Measurements from ENCODE around the gene SLC29A2. TPM values are rescaled to one million over a fixed set of nuclear protein-coding genes. Genes with fewer than 3 reads are reported as not detected.

Gene SLC29A2
- total and polyA plus RNA-seq, 7 donors, result 14.9 to 94.1 (median 56.8) TPM

- Histone ChIP-seq H3K4me1 (peaks cover 28% of the 10 kb centered on the region), H3K27me3 (ENCODE audit: insufficient read depth in 3 of 3, low read length in 2 of 3) (no peaks in the 10 kb centered on the region), H3K4me3 (no peak overlapping the region), H3K27ac (no peak overlapping the region), H3K9me3 (no peaks in the 10 kb centered on the region), H3K36me3 (ENCODE audit: insufficient read depth in 1 of 2, low read depth in 1 of 2) (peaks cover 0 to 21% of the 10 kb centered on the region in 2 donors)
- ATAC-seq, result no peak
- peak in 1 of 2 donors; percentile 46 for DNase-seq
- WGBS, 3 donors, result 89 to 95% (median 92%) methylated on average over 10 to 12 of the region's 12 CpGs
- TF ChIP-seq CTCF (IDR thresholded peaks at IDR 0.05), result no peak
- intact Hi-C loops (cut with DNase I), result no loop called here
Observed at GRCh38 chr11:66331542-66332370, 39.8 kb downstream of the SLC29A2 start.

GRCh38 chr11:66330931-66331330 is 40.6 kb downstream of the SLC29A2 start:
- intact Hi-C loops (cut with DNase I), result no loop called here
- no peaks in the 10 kb centered on the region for H3K9me3 ChIP-seq
- 58 to 61% (median 60%) methylated on average over 8 to 10 of the region's 10 CpGs for WGBS, 3 donors
- peaks cover 0 to 21% of the 10 kb centered on the region in 2 donors for H3K36me3 ChIP-seq (ENCODE audit: insufficient read depth in 1 of 2, low read depth in 1 of 2)
- H3K4me3 ChIP-seq, result no peak overlapping the region
- H3K27ac ChIP-seq, result no peak overlapping the region
- ATAC-seq (no peak), DNase-seq (peak in 1 of 2 donors; percentile 44)
- no peaks in the 10 kb centered on the region for H3K27me3 ChIP-seq (ENCODE audit: insufficient read depth in 3 of 3, low read length in 2 of 3)
- peaks cover 20% of the 10 kb centered on the region for H3K4me1 ChIP-seq
- TF ChIP-seq CTCF (IDR thresholded peaks at IDR 0.05), result no peak

- no peak for TF ChIP-seq CTCF (IDR thresholded peaks at IDR 0.05)
- ATAC-seq, result no peak
- H3K9me3 ChIP-seq, result no peaks in the 10 kb centered on the region
- no peak overlapping the region for H3K4me3 ChIP-seq
- DNase-seq, result peak in 1 of 2 donors; percentile 37
- 61 to 69% (median 67%) methylated on average over 3 of the region's 3 CpGs for WGBS, 3 donors
- intact Hi-C loops (cut with DNase I), result no loop called here
- peaks cover 0 to 21% of the 10 kb centered on the region in 2 donors for H3K36me3 ChIP-seq (ENCODE audit: insufficient read depth in 1 of 2, low read depth in 1 of 2)
- H3K27me3 ChIP-seq (ENCODE audit: insufficient read depth in 3 of 3, low read length in 2 of 3), result no peaks in the 10 kb centered on the region
- no peak overlapping the region for H3K27ac ChIP-seq
- H3K4me1 ChIP-seq, result peaks cover 8% of the 10 kb centered on the region
Observed at GRCh38 chr11:66329165-66329673, 42.3 kb downstream of the SLC29A2 start.

- DNase-seq (peak; percentile 79 to 87), ATAC-seq (peak; percentile 81 to 91 (median 84))
- 12 to 15% (median 13%) methylated on average over 19 of the region's 19 CpGs for WGBS, 3 donors
- TF ChIP-seq CTCF (IDR thresholded peaks at IDR 0.05), result peak; percentile 96
- Histone ChIP-seq H3K4me3 (peak overlapping the region; percentile 42), H3K4me1 (peaks cover 8% of the 10 kb centered on the region), H3K27ac (no peak overlapping the region), H3K36me3 (ENCODE audit: insufficient read depth in 1 of 2, low read depth in 1 of 2) (peaks cover 0 to 16% of the 10 kb centered on the region in 2 donors), H3K27me3 (ENCODE audit: insufficient read depth in 3 of 3, low read length in 2 of 3) (no peaks in the 10 kb centered on the region), H3K9me3 (no peaks in the 10 kb centered on the region)
- intact Hi-C loops (cut with DNase I), result loop anchor here in 1 of 2 donors (1.0 kb wide), 1 partner anchor 16 kb away; no protein-coding TSS in a partner anchor
Observed at GRCh38 chr11:66328302-66329144, 43.0 kb downstream of the SLC29A2 start.
